HepG2 (cell line): ENCODE data around the gene DOK7. TPM values are rescaled to one million over a fixed set of nuclear protein-coding genes. Genes with fewer than 3 reads are reported as not detected.

Source experiments
- ATAC-seq: fragments of 200-7000 bp; cut with Tn5 transposase; 3 replicates; pipeline ENCODE4 v1.9.1; 2020; ENCODE audit warnings: mild to moderate bottlenecking, moderate library complexity
- BruUV-seq: library from RNA; stranded (reverse); fragments of 400-500 nt; replicated peaks from 2 replicates; lab custom pipeline; 2021; lab: Mats Ljungman, UMichigan
- CTCF ChIA-PET: fragments of 300-600 bp; formaldehyde crosslinking; extraction: SDS; loops from one replicate; lab custom pipeline; 2021; ENCODE audit warnings: low total read pairs, inconsistent platforms, low intra/inter-chr PET ratio; lab: Yijun Ruan, JAX
- POLR2A ChIA-PET: fragments of 350-600 bp; sonication (Branson Sonifier 250); formaldehyde crosslinking; loops from one replicate; lab custom pipeline; 2020; ENCODE audit warnings: antibody characterized with exemption, inconsistent platforms; lab: Yijun Ruan, JAX
- DNase-seq: peaks from one replicate; pipeline ENCODE4 v3.0.0-alpha.2; 2015; ENCODE audit warnings: low spot score
- FAIRE-seq: peaks from 3 replicates; lab custom pipeline; 2011; peaks lifted over from hg19 to GRCh38; lab: Jason Lieb, UNC
- H2AFZ ChIP-seq: one replicate; pipeline ENCODE4 v1.6.1; 2011; ENCODE audit warnings: low read length, inconsistent platforms
- H3K27ac ChIP-seq: fragments of 300-600 bp; 3 replicates; pipeline ENCODE4 v1.8.0; 2011; ENCODE audit warnings: mixed run types, mild to moderate bottlenecking, mixed read lengths, low read length, inconsistent platforms; ENCODE audit not compliant: insufficient read depth; ENCODE audit errors: extremely low read length
- H3K27me3 ChIP-seq, 2 experiments: fragments of 200-600 bp in 1 of 2; 2 replicates in 1 of 2; 3 replicates in 1 of 2; pipeline versions ENCODE4 v1.6.0 to v1.8.0; 2011; ENCODE audit warnings: low read length in 2 of 2, mild to moderate bottlenecking in 2 of 2, moderate library complexity in 2 of 2, inconsistent platforms in 1 of 2; ENCODE audit not compliant: insufficient read depth in 2 of 2, control insufficient read depth in 1 of 2
- H3K36me3 ChIP-seq, 2 experiments: fragments of 200-600 bp in 1 of 2; replicated peaks in 1 of 2; 2 replicates in 1 of 2; 3 replicates in 1 of 2; pipeline versions ENCODE4 v1.5.1 to v1.8.0; 2011; ENCODE audit warnings: low read length in 2 of 2, inconsistent platforms in 1 of 2; ENCODE audit not compliant: insufficient read depth in 2 of 2, control insufficient read depth in 1 of 2
- H3K4me1 ChIP-seq: 2 replicates; pipeline ENCODE4 v1.5.1; 2012; ENCODE audit warnings: low read length, inconsistent platforms; ENCODE audit not compliant: insufficient read depth
- H3K4me2 ChIP-seq: 2 replicates; pipeline ENCODE4 v1.6.0; 2011; ENCODE audit warnings: low read depth, low read length, inconsistent platforms
- H3K4me3 ChIP-seq, 3 experiments: fragments of 200-600 bp in 1 of 3; sonication (generic), shearing (Covaris generic) in 1 of 3; replicated peaks in 1 of 3; 2 replicates each; pipeline ENCODE4 v1.5.1; 2011 to 2016; ENCODE audit warnings: low read length in 3 of 3, inconsistent platforms in 2 of 3, low read depth in 2 of 3, mild to moderate bottlenecking in 2 of 3, control low read depth in 1 of 3, mixed read lengths in 1 of 3; ENCODE audit not compliant: insufficient read depth in 1 of 3
- H3K79me2 ChIP-seq: one replicate; pipeline ENCODE4 v1.6.1; 2011; ENCODE audit warnings: low read length, inconsistent platforms; ENCODE audit not compliant: insufficient read depth
- H3K9ac ChIP-seq: 2 replicates; pipeline ENCODE4 v1.6.0; 2011; ENCODE audit warnings: mild to moderate bottlenecking, low read depth, low read length, inconsistent platforms; ENCODE audit not compliant: insufficient read depth
- H3K9me3 ChIP-seq: 2 replicates; pipeline ENCODE4 v1.5.1; 2012; ENCODE audit warnings: mild to moderate bottlenecking, low read length
- H4K20me1 ChIP-seq: 2 replicates; pipeline ENCODE4 v1.6.0; 2011; ENCODE audit warnings: inconsistent platforms, mild to moderate bottlenecking, low read length, moderate library complexity; ENCODE audit not compliant: insufficient read depth
- FOXK1 ChIP-seq: sonication (generic); formaldehyde crosslinking; IDR thresholded peaks from 2 replicates; pipeline ENCODE4 v1.4.0; 2020; ENCODE audit warnings: low read depth, missing genetic modification reagents, borderline replicate concordance
- RARA ChIP-seq: IDR thresholded peaks from 2 replicates; pipeline ENCODE4 v1.6.1; 2016; ENCODE audit warnings: missing genetic modification reagents, missing compliant biosample characterization
- ZHX1 ChIP-seq: sonication (generic); formaldehyde crosslinking; IDR thresholded peaks from 2 replicates; pipeline ENCODE4 v1.8.1; 2022; ENCODE audit warnings: low read depth, mild to moderate bottlenecking, missing genetic modification reagents
- WGBS: methylation state at CpG from one replicate; pipeline ENCODE4 v1.1.6; 2017; ENCODE audit warnings: low lambda C conversion rate; 5-methylcytosine and 5-hydroxymethylcytosine counted together
- in situ Hi-C: cut with HindIII; loops from 2 replicates; pipeline ENCODE4 v1.10.0; 2017; ENCODE audit warnings: low pct_unique_long_range_greater_than_20kb; ENCODE audit not compliant: extremely low pct_ligation_motif_present
- intact Hi-C: fragments of 100-400 bp; cut with micrococcal nuclease; formaldehyde crosslinking; loops from one replicate; pipeline ENCODE4 v1.10.0; 2022; ENCODE audit not compliant: unreplicated experiment
- polyA plus RNA-seq, 8 experiments: library from polyadenylated mRNA; depleted of rRNA in 3 of 8; stranded (reverse) in 7 of 8; unstranded in 1 of 8; fragments of >200 nt; fragmentation: Illumina TruSeq in 4 of 8; extraction: Trizol in 4 of 8; gene quantifications; 2 replicates each; pipeline versions ENCODE4 v1.2.1 to v1.2.3, GENCODE V29; 2011 to 2016; ENCODE audit warnings: low read depth in 4 of 8, missing spikeins in 1 of 8, mixed read lengths in 1 of 8; ENCODE audit not compliant: insufficient read depth in 1 of 8
- total RNA-seq, 5 experiments: library from RNA; depleted of rRNA; stranded (reverse); fragments of >200 nt; fragmentation: Illumina TruSeq; extraction: Trizol; gene quantifications; 2 replicates each; pipeline ENCODE4 v1.2.3, GENCODE V29; 2016; ENCODE audit warnings: low read depth in 1 of 5

Gene DOK7
- total and polyA plus RNA-seq, 2 of the 13 experiments (the other 11 are each of a cell fraction or from before 2014, with no cell fraction given) = 0.03 to 0.07 TPM

GRCh38 chr4:3468804-3469203 lies 5.7 kb downstream of the DOK7 start (continued):
- no peak for TF ChIP-seq ZHX1 (CRISPR knock-in tag)

- TF ChIP-seq RARA (CRISPR knock-in tag) (peak; percentile 34; the same call in 1 of the 2 replicates), FOXK1 (CRISPR knock-in tag) (no peak)
- TF ChIP-seq, all 625 proteins: peak for 1
- peaks cover 20 to 64% of the 10 kb centered on the region in 2 experiments for H3K27me3 ChIP-seq
- peaks cover 12% of the 10 kb centered on the region; the same call in 1 of the 2 replicates for H3K4me1 ChIP-seq
- no peak overlapping the region for H3K4me3 ChIP-seq
- intact Hi-C loops = no loop called here
- DNase-seq (no peak), FAIRE-seq (no peak), ATAC-seq (no peak)
- WGBS = 58% methylated on average over 15 of the region's 31 CpGs
- H4K20me1 ChIP-seq = no peaks in the 10 kb centered on the region
- no peak overlapping the region for H3K27ac ChIP-seq
- BruUV-seq = no TSS peak
- H3K9me3 ChIP-seq = no peaks in the 10 kb centered on the region
- H3K79me2 ChIP-seq = no peaks in the 10 kb centered on the region
- no peaks in the 10 kb centered on the region for H3K36me3 ChIP-seq
- in situ Hi-C loops = no loop called here
- ChIA-PET POLR2A (no interaction called here), CTCF (no interaction called here)
- H2AFZ ChIP-seq = no peak overlapping the region
- peak overlapping the region; percentile 13; the same call in 1 of the 2 replicates for H3K4me2 ChIP-seq
- no peak overlapping the region for H3K9ac ChIP-seq
Observed at GRCh38 chr4:3469386-3470243, 6.5 kb downstream of the DOK7 start.
